Liver (tissue), 9 donors: ENCODE results near the gene NEK5. TPM values are rescaled to one million over a fixed set of nuclear protein-coding genes. Genes with fewer than 3 reads are reported as not detected.
A peak's percentile ranks its signal among the peaks of the same experiment; 100 is the strongest.

Experiments
- DNase-seq: peaks from one replicate; pipeline ENCODE4 v3.0.0-alpha.2; 2017; ENCODE audit warnings: low spot score
- H3K27ac ChIP-seq, 2 donors: one replicate each; pipeline ENCODE4 v1.7.0; 2013; ENCODE audit warnings: inconsistent platforms in 2 of 2, low read length in 2 of 2, control low read depth in 1 of 2, low read depth in 1 of 2, mild to moderate bottlenecking in 1 of 2
- H3K27me3 ChIP-seq, 4 donors: one replicate each; pipeline versions ENCODE4 v1.6.1 to v1.7.0; 2013; ENCODE audit warnings: low read length in 3 of 4, inconsistent platforms in 1 of 4, mild to moderate bottlenecking in 1 of 4, moderate library complexity in 1 of 4; ENCODE audit not compliant: control insufficient read depth in 4 of 4, insufficient read depth in 4 of 4
- H3K36me3 ChIP-seq, 4 donors: one replicate each; pipeline versions ENCODE4 v1.6.1 to v1.7.0; 2013; ENCODE audit warnings: low read length in 3 of 4, mild to moderate bottlenecking in 3 of 4, low read depth in 1 of 4, moderate library complexity in 1 of 4; ENCODE audit not compliant: control insufficient read depth in 4 of 4, insufficient read depth in 3 of 4
- H3K4me1 ChIP-seq, 4 donors: one replicate each; pipeline versions ENCODE4 v1.6.1 to v1.7.0; 2013; ENCODE audit warnings: low read length in 3 of 4, mild to moderate bottlenecking in 3 of 4, moderate library complexity in 1 of 4; ENCODE audit not compliant: control insufficient read depth in 4 of 4, insufficient read depth in 4 of 4
- H3K4me3 ChIP-seq, 3 donors: one replicate each; pipeline versions ENCODE4 v1.6.1 to v1.7.0; 2013; ENCODE audit warnings: low read length in 3 of 3, control low read depth in 1 of 3, low read depth in 1 of 3, mild to moderate bottlenecking in 1 of 3
- H3K9ac ChIP-seq, 2 donors: one replicate each; pipeline ENCODE4 v1.7.0; 2013; ENCODE audit warnings: low read length in 2 of 2, mild to moderate bottlenecking in 2 of 2, moderate library complexity in 2 of 2, control low read depth in 1 of 2, low read depth in 1 of 2
- H3K9me3 ChIP-seq, 4 donors: one replicate each; pipeline versions ENCODE4 v1.6.1 to v1.7.0; 2013; ENCODE audit warnings: low read length in 3 of 4; ENCODE audit not compliant: control insufficient read depth in 4 of 4
- ATF3 ChIP-seq: IDR thresholded peaks from 2 replicates; pipeline ENCODE4 v1.6.1; 2016; ENCODE audit warnings: antibody characterized with exemption
- CTCF ChIP-seq: fragments of 150-350 bp; IDR thresholded peaks from 2 replicates; pipeline ENCODE4 v1.5.1; 2017; ENCODE audit warnings: improper control_type of control experiment, low read depth, low read length; ENCODE audit not compliant: missing input control
- EGR1 ChIP-seq, 2 donors: IDR thresholded peaks; 2 replicates each; pipeline ENCODE4 v1.6.1; 2016 to 2018; ENCODE audit warnings: antibody characterized with exemption in 2 of 2, low read depth in 2 of 2
- FOXA1 ChIP-seq: IDR thresholded peaks from 2 replicates; pipeline ENCODE4 v1.6.1; 2016; ENCODE audit warnings: antibody characterized with exemption
- FOXA2 ChIP-seq: IDR thresholded peaks from 2 replicates; pipeline ENCODE4 v1.6.1; 2016; ENCODE audit warnings: antibody characterized with exemption
- GABPA ChIP-seq, 2 donors: IDR thresholded peaks in 1 of 2; conservative IDR thresholded peaks in 1 of 2; 2 replicates each; pipeline ENCODE4 v1.6.1; 2016; ENCODE audit warnings: antibody characterized with exemption in 2 of 2, mild to moderate bottlenecking in 1 of 2, moderate library complexity in 1 of 2
- HNF4A ChIP-seq, 2 donors: conservative IDR thresholded peaks; 2 replicates each; pipeline ENCODE4 v1.6.1; 2016; ENCODE audit warnings: antibody characterized with exemption in 2 of 2, mild to moderate bottlenecking in 2 of 2
- HNF4G ChIP-seq: IDR thresholded peaks from 2 replicates; pipeline ENCODE4 v1.6.1; 2016; ENCODE audit warnings: antibody characterized with exemption
- JUND ChIP-seq, 2 donors: IDR thresholded peaks; 2 replicates each; pipeline ENCODE4 v1.6.1; 2016; ENCODE audit warnings: antibody characterized with exemption in 2 of 2
- MAX ChIP-seq: IDR thresholded peaks from 2 replicates; pipeline ENCODE4 v1.6.1; 2016; ENCODE audit warnings: antibody characterized with exemption
- NR2F2 ChIP-seq: IDR thresholded peaks from 2 replicates; pipeline ENCODE4 v1.6.1; 2016; ENCODE audit warnings: antibody characterized with exemption
- RAD21 ChIP-seq, 2 donors: IDR thresholded peaks; 2 replicates each; pipeline ENCODE4 v1.6.1; 2016; ENCODE audit warnings: antibody characterized with exemption in 2 of 2, mild to moderate bottlenecking in 2 of 2
- REST ChIP-seq: IDR thresholded peaks from 2 replicates; pipeline ENCODE4 v1.6.1; 2016; ENCODE audit warnings: antibody characterized with exemption, mild to moderate bottlenecking
- RXRA ChIP-seq, 2 donors: IDR thresholded peaks; 2 replicates each; pipeline ENCODE4 v1.6.1; 2017 to 2018; ENCODE audit warnings: antibody characterized with exemption in 2 of 2, mild to moderate bottlenecking in 1 of 2
- SP1 ChIP-seq: IDR thresholded peaks from 2 replicates; pipeline ENCODE4 v1.6.1; 2018; ENCODE audit warnings: antibody characterized with exemption, mild to moderate bottlenecking
- TAF1 ChIP-seq: conservative IDR thresholded peaks from 2 replicates; pipeline ENCODE4 v1.6.1; 2016; ENCODE audit warnings: antibody characterized with exemption, mild to moderate bottlenecking
- YY1 ChIP-seq: IDR thresholded peaks from 2 replicates; pipeline ENCODE4 v1.6.1; 2016; ENCODE audit warnings: antibody characterized with exemption, mild to moderate bottlenecking
- WGBS: extraction: QIAGEN DNeasy Blood & Tissue Kit; methylation state at CpG from one replicate; pipeline ENCODE4 v1.1.7; 2013; 5-methylcytosine and 5-hydroxymethylcytosine counted together
- polyA plus RNA-seq, 2 donors: library from polyadenylated mRNA; stranded (reverse) in 1 of 2; unstranded in 1 of 2; fragments of 200-250 nt in 1 of 2; fragments of >200 nt in 1 of 2; fragmentation: Nextera tagmentation in 1 of 2; extraction: Ambion mirVana in 1 of 2; gene quantifications; one replicate each; pipeline versions ENCODE4 v1.2.1 to v1.2.3, GENCODE V29; 2013 to 2015
- total RNA-seq, 2 donors: library from RNA; depleted of rRNA; stranded (reverse); fragments of >200 nt; gene quantifications; one replicate each; pipeline ENCODE4 v1.2.3, GENCODE V29; 2014
- TF ChIP-seq, protein P1 (sequence below): IDR thresholded peaks from 2 replicates; pipeline ENCODE4 v1.6.1; 2016; ENCODE audit warnings: antibody characterized with exemption
- donor health status: healthy.
- donor health status: healthy.
- donor health status: healthy.
- donor health status: healthy.
- donor health status: healthy.

The NEK5 gene
- total and polyA plus RNA-seq, 4 donors, result 0.08 to 0.63 (median 0.23) TPM; not detected in 1

DNA sequence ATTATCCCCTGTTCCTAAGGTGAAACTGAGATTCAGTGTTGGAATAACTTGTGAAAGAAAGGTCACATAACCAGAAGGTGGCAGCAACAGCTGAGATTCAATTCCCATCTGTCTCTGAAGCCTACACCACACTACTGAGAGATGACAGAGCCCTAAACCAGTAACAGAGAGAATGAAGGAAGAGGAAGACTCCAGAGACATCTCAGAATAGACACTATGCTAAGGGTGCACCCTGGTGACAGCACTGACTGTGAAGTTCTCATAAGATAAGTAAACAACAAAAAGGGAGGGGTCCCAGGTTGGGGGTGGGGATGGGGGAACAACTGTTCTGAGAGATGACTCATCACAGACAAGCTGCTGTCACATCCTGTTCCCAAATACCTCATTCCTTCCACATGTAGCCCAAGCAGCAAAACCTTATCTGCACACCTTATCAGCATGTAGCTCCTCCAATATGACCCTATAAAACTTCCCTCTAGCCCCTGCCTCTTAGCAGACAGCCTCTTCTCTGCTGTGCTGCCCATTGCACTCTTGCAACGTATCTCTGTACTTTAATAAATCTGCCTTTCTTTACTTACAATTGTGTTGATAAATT lies 57.8 kb downstream of the NEK5 start:
- no peaks in the 10 kb centered on the region for H3K27me3 ChIP-seq
- DNase-seq, result no peak
- H3K4me3 ChIP-seq, result no peak overlapping the region
- H3K9ac ChIP-seq, result no peak overlapping the region
- no peak overlapping the region for H3K27ac ChIP-seq
- WGBS, result 90% methylated on average over 1 of the region's 1 CpG
- peaks cover 9 to 19% (median 13%) of the 10 kb centered on the region in 4 donors for H3K9me3 ChIP-seq
- no peaks in the 10 kb centered on the region for H3K36me3 ChIP-seq
- TF ChIP-seq RAD21 (IDR thresholded peaks at IDR 0.05), result peak; percentile 77 to 88
- TF ChIP-seq CTCF, result peak; percentile 43
- no peak for TF ChIP-seq NR2F2
- H3K4me1 ChIP-seq, result no peaks in the 10 kb centered on the region

- Histone ChIP-seq H3K9me3 (peaks cover 9 to 21% (median 17%) of the 10 kb centered on the region in 4 donors), H3K4me3 (peak overlapping the region in 2 of 3 donors; percentile 31 to 42), H3K9ac (no peak overlapping the region), H3K36me3 (no peaks in the 10 kb centered on the region), H3K4me1 (no peaks in the 10 kb centered on the region), H3K27me3 (no peaks in the 10 kb centered on the region), H3K27ac (no peak overlapping the region)
- DNase-seq, result no peak
- TF ChIP-seq TAF1 (no peak), MAX (no peak), SP1 (no peak), YY1 (no peak), GABPA (IDR thresholded peaks at IDR 0.05 in 1 of 2, conservative IDR thresholded peaks at IDR 0.05 in 1 of 2) (no peak), FOXA2 (no peak), FOXA1 (no peak), RAD21 (IDR thresholded peaks at IDR 0.05) (no peak), RXRA (IDR thresholded peaks at IDR 0.05) (no peak), ATF3 (no peak), REST (no peak), NR2F2 (no peak), JUND (IDR thresholded peaks at IDR 0.05) (no peak), HNF4G (no peak), CTCF (no peak), HNF4A (conservative IDR thresholded peaks at IDR 0.05) (no peak), EGR1 (IDR thresholded peaks at IDR 0.05; ENCODE audit: low read depth in 2 of 2) (no peak)
- TF ChIP-seq, protein P1, sequence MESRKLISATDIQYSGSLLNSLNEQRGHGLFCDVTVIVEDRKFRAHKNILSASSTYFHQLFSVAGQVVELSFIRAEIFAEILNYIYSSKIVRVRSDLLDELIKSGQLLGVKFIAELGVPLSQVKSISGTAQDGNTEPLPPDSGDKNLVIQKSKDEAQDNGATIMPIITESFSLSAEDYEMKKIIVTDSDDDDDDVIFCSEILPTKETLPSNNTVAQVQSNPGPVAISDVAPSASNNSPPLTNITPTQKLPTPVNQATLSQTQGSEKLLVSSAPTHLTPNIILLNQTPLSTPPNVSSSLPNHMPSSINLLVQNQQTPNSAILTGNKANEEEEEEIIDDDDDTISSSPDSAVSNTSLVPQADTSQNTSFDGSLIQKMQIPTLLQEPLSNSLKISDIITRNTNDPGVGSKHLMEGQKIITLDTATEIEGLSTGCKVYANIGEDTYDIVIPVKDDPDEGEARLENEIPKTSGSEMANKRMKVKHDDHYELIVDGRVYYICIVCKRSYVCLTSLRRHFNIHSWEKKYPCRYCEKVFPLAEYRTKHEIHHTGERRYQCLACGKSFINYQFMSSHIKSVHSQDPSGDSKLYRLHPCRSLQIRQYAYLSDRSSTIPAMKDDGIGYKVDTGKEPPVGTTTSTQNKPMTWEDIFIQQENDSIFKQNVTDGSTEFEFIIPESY, result no peak
Measured at GRCh38 chr13:52067237-52067636, 61.6 kb downstream of the NEK5 start.
